ENCODE data around the gene CDT1. TPM values are rescaled to one million over a fixed set of nuclear protein-coding genes. Genes with fewer than 3 reads are reported as not detected.

CDT1 gene
- total RNA-seq, 1 donor from 2014 or later: 25.3 TPM

DNA sequence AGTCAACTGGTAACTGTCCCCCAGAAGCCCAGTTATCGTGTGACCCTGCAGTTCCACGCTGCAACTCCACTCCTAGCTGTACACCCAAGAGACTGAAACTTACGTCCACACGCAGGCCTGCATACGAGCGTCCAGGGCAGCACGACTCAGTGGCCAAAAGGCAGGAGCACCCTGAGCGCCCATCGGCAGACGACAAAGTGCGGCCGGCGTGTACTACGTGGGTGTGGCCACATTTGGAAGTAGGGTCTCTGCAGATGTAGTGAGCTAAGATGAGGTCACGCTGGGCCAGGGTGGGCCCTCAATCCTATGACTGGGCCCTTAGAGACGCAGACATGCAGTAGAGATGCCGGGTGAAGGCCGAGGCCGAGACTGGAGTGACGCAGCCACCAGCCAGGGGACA, 39.7 kb downstream of the CDT1 start:
- Mint-ChIP-seq H3K27ac (no peak overlapping the region), H3K36me3 (ENCODE audit: insufficient read depth) (no peaks in the 10 kb centered on the region), H3K27me3 (no peaks in the 10 kb centered on the region), H3K4me1 (ENCODE audit: low read depth) (no peaks in the 10 kb centered on the region), H3K4me3 (ENCODE audit: low read depth) (no peak overlapping the region), H3K9me3 (ENCODE audit: low read depth) (no peaks in the 10 kb centered on the region)
- TF ChIP-seq CTCF (IDR thresholded peaks at IDR 0.05; ENCODE audit: unreplicated experiment): no peak
- no peak for DNase-seq (ENCODE audit: low spot score, unreplicated experiment)

DNA sequence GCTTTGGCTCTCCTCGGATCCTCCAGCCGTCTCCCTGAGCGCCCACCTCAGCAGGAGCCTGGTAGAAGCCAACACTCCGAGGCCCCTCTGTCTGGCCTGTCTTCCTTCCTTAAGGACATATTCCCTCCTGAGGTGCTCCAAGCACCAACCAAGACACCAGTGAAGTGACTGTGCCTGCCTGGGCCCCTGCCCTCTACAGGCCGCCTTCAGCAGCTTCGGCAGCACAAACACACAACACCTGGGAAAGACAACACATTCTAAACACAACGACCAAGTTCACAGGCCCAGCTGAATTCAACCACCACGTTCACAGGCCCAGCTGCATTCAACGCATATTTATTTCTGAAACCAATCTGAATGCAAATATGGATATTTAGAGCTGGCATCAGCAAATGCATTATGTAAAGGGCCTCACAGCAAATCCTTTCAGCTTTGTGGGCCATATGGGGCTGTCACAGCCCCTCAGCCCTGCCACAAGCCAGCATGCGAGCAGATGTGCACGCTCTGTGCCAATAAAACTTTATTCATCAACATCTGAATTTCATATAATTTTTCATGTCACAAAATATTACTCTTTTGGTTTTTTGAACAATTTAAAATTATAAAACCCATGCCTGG, 40.9 kb downstream of the CDT1 start:
- Mint-ChIP-seq H3K9me3 (ENCODE audit: low read depth) (no peaks in the 10 kb centered on the region), H3K4me1 (ENCODE audit: low read depth) (no peaks in the 10 kb centered on the region), H3K27ac (no peak overlapping the region), H3K36me3 (ENCODE audit: insufficient read depth) (no peaks in the 10 kb centered on the region), H3K4me3 (ENCODE audit: low read depth) (no peak overlapping the region), H3K27me3 (no peaks in the 10 kb centered on the region)
- no peak for TF ChIP-seq CTCF (IDR thresholded peaks at IDR 0.05; ENCODE audit: unreplicated experiment)
- DNase-seq (ENCODE audit: low spot score, unreplicated experiment): no peak

DNA sequence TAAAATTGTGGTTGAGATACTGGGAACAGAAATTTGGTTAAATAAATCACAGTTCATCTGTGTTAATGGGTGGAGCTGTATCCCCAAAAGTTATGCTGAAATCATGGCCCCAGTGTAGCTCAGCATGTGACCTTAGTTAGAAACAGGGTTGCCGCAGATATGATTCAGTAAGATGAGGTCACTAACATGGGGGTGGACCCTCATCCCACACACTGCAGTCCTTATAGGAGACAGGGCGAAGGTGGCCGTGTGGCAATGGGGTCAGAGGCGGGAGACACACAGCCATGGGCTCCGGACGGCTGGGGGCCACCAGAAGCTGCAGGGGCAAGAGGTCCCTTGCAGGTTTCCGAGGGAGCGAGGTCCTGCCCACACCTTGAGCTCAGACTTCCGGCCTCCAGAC, 42.5 kb downstream of the CDT1 start:
- Mint-ChIP-seq H3K27ac (no peak overlapping the region), H3K4me3 (ENCODE audit: low read depth) (no peak overlapping the region), H3K4me1 (ENCODE audit: low read depth) (no peaks in the 10 kb centered on the region), H3K27me3 (no peaks in the 10 kb centered on the region), H3K36me3 (ENCODE audit: insufficient read depth) (peaks cover 2% of the 10 kb centered on the region), H3K9me3 (ENCODE audit: low read depth) (no peaks in the 10 kb centered on the region)
- DNase-seq (ENCODE audit: low spot score, unreplicated experiment): no peak
- no peak for TF ChIP-seq CTCF (IDR thresholded peaks at IDR 0.05; ENCODE audit: unreplicated experiment)

- H3K36me3 Mint-ChIP-seq (ENCODE audit: insufficient read depth): peaks cover 6% of the 10 kb centered on the region
- TF ChIP-seq CTCF (IDR thresholded peaks at IDR 0.05; ENCODE audit: unreplicated experiment): no peak
- no peak overlapping the region for H3K27ac Mint-ChIP-seq
- no peak overlapping the region for H3K4me3 Mint-ChIP-seq (ENCODE audit: low read depth)
- H3K27me3 Mint-ChIP-seq: no peaks in the 10 kb centered on the region
- no peaks in the 10 kb centered on the region for H3K9me3 Mint-ChIP-seq (ENCODE audit: low read depth)
- no peaks in the 10 kb centered on the region for H3K4me1 Mint-ChIP-seq (ENCODE audit: low read depth)
- no peak for DNase-seq (ENCODE audit: low spot score, unreplicated experiment)
Observed at GRCh38 chr16:88847654-88848053, 44.1 kb downstream of the CDT1 start.

GRCh38 chr16:88848557-88848956, 45.0 kb downstream of the CDT1 start:
- peaks cover 6% of the 10 kb centered on the region for H3K36me3 Mint-ChIP-seq (ENCODE audit: insufficient read depth)
- no peak overlapping the region for H3K4me3 Mint-ChIP-seq (ENCODE audit: low read depth)
- H3K27ac Mint-ChIP-seq: no peak overlapping the region
- TF ChIP-seq CTCF (IDR thresholded peaks at IDR 0.05; ENCODE audit: unreplicated experiment): no peak
- H3K27me3 Mint-ChIP-seq: no peaks in the 10 kb centered on the region
- H3K9me3 Mint-ChIP-seq (ENCODE audit: low read depth): no peaks in the 10 kb centered on the region
- DNase-seq (ENCODE audit: low spot score, unreplicated experiment): no peak
- H3K4me1 Mint-ChIP-seq (ENCODE audit: low read depth): no peaks in the 10 kb centered on the region
